IMR-90 (cell line): ENCODE data around the gene ALG13. TPM values are rescaled to one million over a fixed set of nuclear protein-coding genes. Genes with fewer than 3 reads are reported as not detected.

ENCODE experiments used
- ATAC-seq: fragments of 200-7000 bp; cut with Tn5 transposase; 2 replicates; pipeline ENCODE4 v1.9.1; 2020; ENCODE audit warnings: low read depth, mild to moderate bottlenecking, moderate library complexity
- BruUV-seq: library from RNA; stranded (reverse); fragments of 400-500 nt; replicated peaks from 2 replicates; lab custom pipeline; 2021; lab: Mats Ljungman, UMichigan
- CTCF ChIA-PET: fragments of 300-600 bp; formaldehyde crosslinking; extraction: SDS; loops from one replicate; lab custom pipeline; 2021; ENCODE audit warnings: antibody characterized with exemption; lab: Yijun Ruan, JAX
- POLR2A ChIA-PET: fragments of 300-600 bp; sonication (Branson Sonifier 250); formaldehyde crosslinking; loops from one replicate; lab custom pipeline; 2022; ENCODE audit warnings: antibody characterized with exemption; ENCODE audit not compliant: unreplicated experiment; lab: Charles Lee
- DNase-seq: peaks from one replicate; pipeline ENCODE4 v3.0.0; 2013
- H2AFZ ChIP-seq: replicated peaks from 2 replicates; pipeline ENCODE3; 2013; ENCODE audit warnings: low read length, mild to moderate bottlenecking; ENCODE audit not compliant: poor library complexity
- H2AK5ac ChIP-seq: 2 replicates; pipeline ENCODE4 v1.6.1; 2013; ENCODE audit warnings: low read depth, low read length, inconsistent platforms
- H2AK9ac ChIP-seq: replicated peaks from 2 replicates; pipeline ENCODE3; 2013; ENCODE audit warnings: mild to moderate bottlenecking, low read depth, low read length, moderate library complexity; ENCODE audit not compliant: poor library complexity
- H2BK120ac ChIP-seq: 2 replicates; pipeline ENCODE4 v1.6.1; 2013; ENCODE audit warnings: low read depth, low read length, inconsistent platforms
- H2BK15ac ChIP-seq: 3 replicates; pipeline ENCODE4 v1.6.1; 2013; ENCODE audit warnings: low read depth, low read length, inconsistent platforms
- H2BK20ac ChIP-seq: 2 replicates; pipeline ENCODE4 v1.6.1; 2013; ENCODE audit warnings: low read depth, mild to moderate bottlenecking, inconsistent platforms, low read length, moderate library complexity
- H2BK5ac ChIP-seq: 2 replicates; pipeline ENCODE4 v1.6.1; 2013; ENCODE audit warnings: mild to moderate bottlenecking, low read depth, low read length, inconsistent platforms; ENCODE audit not compliant: poor library complexity, severe bottlenecking
- H3K14ac ChIP-seq: replicated peaks from 2 replicates; pipeline ENCODE4 v1.6.1; 2013; ENCODE audit warnings: low read depth, low read length, inconsistent platforms
- H3K18ac ChIP-seq: 2 replicates; pipeline ENCODE4 v1.6.1; 2013; ENCODE audit warnings: low read depth, low read length, control low read depth
- H3K23ac ChIP-seq: 2 replicates; pipeline ENCODE4 v1.6.1; 2013; ENCODE audit warnings: low read depth, low read length, inconsistent platforms
- H3K27ac ChIP-seq: 2 replicates; pipeline ENCODE4 v1.5.1; 2013; ENCODE audit warnings: mild to moderate bottlenecking, control low read depth, low read length; ENCODE audit not compliant: insufficient read depth
- H3K27me3 ChIP-seq: 2 replicates; pipeline ENCODE4 v1.6.1; 2013; ENCODE audit warnings: low read length; ENCODE audit not compliant: control insufficient read depth, insufficient read depth
- H3K36me3 ChIP-seq: 2 replicates; pipeline ENCODE4 v1.6.1; 2013; ENCODE audit warnings: low read length, mixed read lengths; ENCODE audit not compliant: control insufficient read depth, insufficient read depth
- H3K4ac ChIP-seq: 2 replicates; pipeline ENCODE4 v1.6.1; 2013; ENCODE audit warnings: low read depth, low read length, inconsistent platforms
- H3K4me1 ChIP-seq: 2 replicates; pipeline ENCODE4 v1.6.1; 2013; ENCODE audit warnings: low read length, mixed read lengths; ENCODE audit not compliant: control insufficient read depth, insufficient read depth
- H3K4me2 ChIP-seq: 2 replicates; pipeline ENCODE4 v1.6.1; 2013; ENCODE audit warnings: low read depth, mild to moderate bottlenecking, control low read depth, low read length, moderate library complexity
- H3K4me3 ChIP-seq: 2 replicates; pipeline ENCODE4 v1.5.1; 2013; ENCODE audit warnings: low read depth, mild to moderate bottlenecking, control low read depth, low read length, moderate library complexity; ENCODE audit not compliant: insufficient read depth
- H3K56ac ChIP-seq: 2 replicates; pipeline ENCODE4 v1.6.1; 2013; ENCODE audit warnings: low read length, inconsistent platforms; ENCODE audit not compliant: insufficient read depth; ENCODE audit errors: extremely low read depth
- H3K79me1 ChIP-seq, 2 experiments: 2 replicates each; pipeline ENCODE4 v1.6.1; 2013; ENCODE audit warnings: low read length in 2 of 2, inconsistent platforms in 1 of 2, low read depth in 1 of 2
- H3K9ac ChIP-seq: 2 replicates; pipeline ENCODE4 v1.6.1; 2013; ENCODE audit warnings: low read depth, low read length, control low read depth
- H3K9me1 ChIP-seq: 2 replicates; pipeline ENCODE4 v1.6.1; 2013; ENCODE audit warnings: low read length, inconsistent platforms; ENCODE audit not compliant: insufficient read depth
- H3K9me3 ChIP-seq: 2 replicates; pipeline ENCODE4 v1.6.1; 2013; ENCODE audit warnings: low read length; ENCODE audit not compliant: control insufficient read depth, insufficient read depth
- H4K20me1 ChIP-seq: 2 replicates; pipeline ENCODE4 v1.6.1; 2013; ENCODE audit warnings: low read length, inconsistent platforms; ENCODE audit not compliant: insufficient read depth
- H4K5ac ChIP-seq: 2 replicates; pipeline ENCODE4 v1.6.1; 2013; ENCODE audit warnings: mild to moderate bottlenecking, low read depth, low read length, control low read depth
- H4K8ac ChIP-seq, 2 experiments: 2 replicates each; pipeline ENCODE4 v1.6.1; 2013; ENCODE audit warnings: low read depth in 2 of 2, low read length in 2 of 2, control low read depth in 1 of 2, inconsistent platforms in 1 of 2
- H4K91ac ChIP-seq: 2 replicates; pipeline ENCODE4 v1.6.1; 2013; ENCODE audit warnings: low read depth, low read length, inconsistent platforms; ENCODE audit not compliant: insufficient read depth
- BHLHE40 ChIP-seq: fragments of 150-350 bp; IDR thresholded peaks from 2 replicates; pipeline ENCODE4 v1.6.1; 2016; ENCODE audit warnings: mild to moderate bottlenecking, low read depth, low read length
- CEBPB ChIP-seq: IDR thresholded peaks from 2 replicates; pipeline ENCODE4 v1.6.1; 2012; ENCODE audit warnings: low read depth, low read length, improper control_type of control experiment
- CHD1 ChIP-seq: IDR thresholded peaks from 2 replicates; pipeline ENCODE4 v1.6.1; 2012; ENCODE audit warnings: low read depth, low read length, improper control_type of control experiment
- ELK1 ChIP-seq: fragments of 150-350 bp; IDR thresholded peaks from 2 replicates; pipeline ENCODE4 v1.6.1; 2016; ENCODE audit warnings: low read depth, mild to moderate bottlenecking, low read length, moderate library complexity, borderline replicate concordance
- FOS ChIP-seq: fragments of 150-350 bp; IDR thresholded peaks from 2 replicates; pipeline ENCODE4 v1.6.1; 2016; ENCODE audit warnings: low read depth, low read length
- MAFK ChIP-seq: IDR thresholded peaks from 2 replicates; pipeline ENCODE4 v1.6.1; 2012; ENCODE audit warnings: low read depth, low read length, improper control_type of control experiment
- MAZ ChIP-seq: IDR thresholded peaks from 2 replicates; pipeline ENCODE4 v1.6.1; 2012; ENCODE audit warnings: low read depth, mild to moderate bottlenecking, low read length, improper control_type of control experiment, moderate library complexity, borderline replicate concordance
- MXI1 ChIP-seq: IDR thresholded peaks from 2 replicates; pipeline ENCODE4 v1.6.1; 2012; ENCODE audit warnings: low read depth, mild to moderate bottlenecking, low read length, moderate library complexity, borderline replicate concordance
- NFE2L2 ChIP-seq: fragments of 150-350 bp; IDR thresholded peaks from 2 replicates; pipeline ENCODE4 v1.6.1; 2016; ENCODE audit warnings: low read depth, mild to moderate bottlenecking, low read length
- POLR2A ChIP-seq: IDR thresholded peaks from 2 replicates; pipeline ENCODE4 v1.6.1; 2012; ENCODE audit warnings: mild to moderate bottlenecking, low read depth, low read length
- RAD21 ChIP-seq: IDR thresholded peaks from 2 replicates; pipeline ENCODE4 v1.6.1; 2012; ENCODE audit warnings: low read length, improper control_type of control experiment
- RCOR1 ChIP-seq: IDR thresholded peaks from 2 replicates; pipeline ENCODE4 v1.6.1; 2012; ENCODE audit warnings: mild to moderate bottlenecking, low read length, improper control_type of control experiment; ENCODE audit not compliant: insufficient replicate concordance
- RFX5 ChIP-seq: IDR thresholded peaks from 2 replicates; pipeline ENCODE4 v1.8.0; 2012; ENCODE audit warnings: low read depth, mild to moderate bottlenecking, low read length, moderate library complexity
- SMC3 ChIP-seq: fragments of 150-350 bp; IDR thresholded peaks from 2 replicates; pipeline ENCODE4 v1.6.1; 2016; ENCODE audit warnings: low read depth, mild to moderate bottlenecking, antibody characterized with exemption, low read length, moderate library complexity
- USF2 ChIP-seq: fragments of 150-350 bp; IDR thresholded peaks from 2 replicates; pipeline ENCODE4 v1.6.1; 2017; ENCODE audit warnings: mild to moderate bottlenecking, antibody characterized with exemption, low read length, low read depth
- WGBS, 2 experiments: methylation state at CpG; one replicate each; pipeline versions ENCODE4 v1.1.5 to v1.1.7; 2013; ENCODE audit warnings: missing lambda C conversion rate in 2 of 2; ENCODE audit not compliant: insufficient read length in 1 of 2; ENCODE audit errors: extremely low coverage in 2 of 2; 5-methylcytosine and 5-hydroxymethylcytosine counted together
- dilution Hi-C: fragments of 300-500 bp; cut with HindIII; formaldehyde crosslinking; loops from one replicate; pipeline ENCODE4 v1.14.3; 2018; ENCODE audit warnings: low sequenced_read_pairs; ENCODE audit not compliant: unreplicated experiment
- in situ Hi-C: fragments of 300-500 bp; cut with MboI; formaldehyde crosslinking; loops from 3 replicates; pipeline ENCODE4 v1.14.3; 2019; ENCODE audit warnings: low sequenced_read_pairs, inconsistent platforms, mixed read lengths
- intact Hi-C: fragments of 100-400 bp; cut with micrococcal nuclease; formaldehyde crosslinking; loops from 2 replicates; pipeline ENCODE4 v1.10.0; 2022
- polyA plus RNA-seq, 3 experiments: library from polyadenylated mRNA; depleted of rRNA; stranded (reverse); fragments of >200 nt; gene quantifications; 2 replicates each; pipeline ENCODE4 v1.2.3, GENCODE V29; 2012; ENCODE audit warnings: low replicate concordance in 1 of 3
- total RNA-seq: library from RNA; depleted of rRNA; stranded (reverse); fragments of >200 nt; gene quantifications from 2 replicates; pipeline ENCODE4 v1.2.3, GENCODE V29; 2012
- TF ChIP-seq, protein P1 (sequence below): conservative IDR thresholded peaks from 2 replicates; pipeline ENCODE4 v1.5.1; 2012; ENCODE audit warnings: mild to moderate bottlenecking, low read depth, low read length, improper control_type of control experiment

ALG13 gene
- total and polyA plus RNA-seq, 2 of the 4 experiments (the other 2 are of a cell fraction): 42.7 to 54.0 TPM

DNA sequence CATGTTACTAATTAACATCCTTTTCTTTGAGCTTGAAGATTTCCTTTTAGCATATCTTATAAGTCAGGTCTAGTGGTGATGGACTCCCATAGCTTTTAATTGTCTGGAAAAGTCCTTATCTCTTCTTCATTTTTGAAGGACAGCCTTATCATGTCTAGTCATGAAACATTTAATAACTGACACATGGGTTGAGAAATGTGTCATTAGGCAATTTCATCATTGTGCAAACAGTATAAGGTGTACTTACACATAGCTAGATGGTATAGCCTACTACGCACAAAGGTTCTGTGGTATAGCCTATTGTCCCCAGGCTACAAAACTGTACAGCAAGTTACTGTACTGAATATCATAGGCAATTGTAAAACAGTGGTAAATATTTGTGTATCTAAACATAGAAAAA, 34.5 kb upstream of the ALG13 start:
- Histone ChIP-seq H4K91ac (no peak overlapping the region), H2AK9ac (no peak overlapping the region), H2BK5ac (no peak overlapping the region), H2BK120ac (no peak overlapping the region), H4K8ac (no peak overlapping the region), H3K56ac (no peak overlapping the region), H3K9me1 (no peaks in the 10 kb centered on the region; the same call in 1 of the 2 replicates), H3K14ac (no peak overlapping the region), H2BK20ac (no peak overlapping the region), H3K4me2 (no peak overlapping the region), H3K4ac (no peak overlapping the region), H3K27ac (no peak overlapping the region), H3K27me3 (no peaks in the 10 kb centered on the region), H2AFZ (no peak overlapping the region), H3K4me1 (no peaks in the 10 kb centered on the region), H3K79me1 (no peaks in the 10 kb centered on the region), H3K23ac (no peak overlapping the region), H2AK5ac (no peak overlapping the region), H3K36me3 (no peaks in the 10 kb centered on the region), H3K9me3 (peaks cover 1% of the 10 kb centered on the region; the same call in 1 of the 2 replicates), H2BK15ac (no peak overlapping the region), H4K20me1 (no peaks in the 10 kb centered on the region), H3K18ac (no peak overlapping the region), H3K9ac (no peak overlapping the region), H4K5ac (no peak overlapping the region), H3K4me3 (no peak overlapping the region)
- CTCF ChIA-PET: interaction anchor here (0.6 kb wide), 1 partner anchor 20 kb away, joined by 5 read pairs; no protein-coding TSS in a partner anchor
- no TSS peak for BruUV-seq
- POLR2A ChIA-PET: no interaction called here
- DNase-seq (no peak), ATAC-seq (no peak)
- dilution Hi-C loops (no loop called here), in situ Hi-C loops (no loop called here), intact Hi-C loops (no loop called here)
- no CpG with 5 or more reads among the region's 1 CpG for WGBS, 2 experiments
- no peak for TF ChIP-seq CHD1
- no peak for TF ChIP-seq ELK1
- no peak for TF ChIP-seq MXI1
- TF ChIP-seq RCOR1: no peak
- no peak for TF ChIP-seq SMC3
- no peak for TF ChIP-seq BHLHE40
- TF ChIP-seq USF2: no peak
- TF ChIP-seq MAFK: no peak
- no peak for TF ChIP-seq CEBPB
- TF ChIP-seq, protein P1, sequence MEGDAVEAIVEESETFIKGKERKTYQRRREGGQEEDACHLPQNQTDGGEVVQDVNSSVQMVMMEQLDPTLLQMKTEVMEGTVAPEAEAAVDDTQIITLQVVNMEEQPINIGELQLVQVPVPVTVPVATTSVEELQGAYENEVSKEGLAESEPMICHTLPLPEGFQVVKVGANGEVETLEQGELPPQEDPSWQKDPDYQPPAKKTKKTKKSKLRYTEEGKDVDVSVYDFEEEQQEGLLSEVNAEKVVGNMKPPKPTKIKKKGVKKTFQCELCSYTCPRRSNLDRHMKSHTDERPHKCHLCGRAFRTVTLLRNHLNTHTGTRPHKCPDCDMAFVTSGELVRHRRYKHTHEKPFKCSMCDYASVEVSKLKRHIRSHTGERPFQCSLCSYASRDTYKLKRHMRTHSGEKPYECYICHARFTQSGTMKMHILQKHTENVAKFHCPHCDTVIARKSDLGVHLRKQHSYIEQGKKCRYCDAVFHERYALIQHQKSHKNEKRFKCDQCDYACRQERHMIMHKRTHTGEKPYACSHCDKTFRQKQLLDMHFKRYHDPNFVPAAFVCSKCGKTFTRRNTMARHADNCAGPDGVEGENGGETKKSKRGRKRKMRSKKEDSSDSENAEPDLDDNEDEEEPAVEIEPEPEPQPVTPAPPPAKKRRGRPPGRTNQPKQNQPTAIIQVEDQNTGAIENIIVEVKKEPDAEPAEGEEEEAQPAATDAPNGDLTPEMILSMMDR: no peak
- no peak for TF ChIP-seq RFX5
- no peak for TF ChIP-seq NFE2L2
- no peak for TF ChIP-seq FOS
- TF ChIP-seq MAZ: no peak
- no peak for TF ChIP-seq RAD21
- no peak for TF ChIP-seq POLR2A
